Stimulated activated CD4-positive, alpha-beta T cell treated with anti-CD3 and anti-CD28 coated beads, Interleukin-15, amount 100 ng/mL, for 48 hours (primary cell): ENCODE results near the gene BAD.
"Not testable (repeated sequence)": the region's sequence is repeated elsewhere in the genome, so short reads cannot be mapped to it uniquely, and the experiment has no call there.

Experiments used
- DNase-seq, 2 donors: peaks; one replicate each; pipeline ENCODE4 v3.0.0-alpha.2; 2020; ENCODE audit warnings: low read depth in 2 of 2

The BAD gene

GRCh38 chr11:64284048-64284961 lies at the start of gene BAD:
Gene BAD (minus strand): TSS chr11:64284665. CDS start chr11:64284368, 297 bp downstream.
- DNase-seq = peak; percentile 88 to 94

- no peak for DNase-seq
These were observed 49.1 kb upstream of the BAD start for GRCh38 chr11:64333556-64333955.

DNA sequence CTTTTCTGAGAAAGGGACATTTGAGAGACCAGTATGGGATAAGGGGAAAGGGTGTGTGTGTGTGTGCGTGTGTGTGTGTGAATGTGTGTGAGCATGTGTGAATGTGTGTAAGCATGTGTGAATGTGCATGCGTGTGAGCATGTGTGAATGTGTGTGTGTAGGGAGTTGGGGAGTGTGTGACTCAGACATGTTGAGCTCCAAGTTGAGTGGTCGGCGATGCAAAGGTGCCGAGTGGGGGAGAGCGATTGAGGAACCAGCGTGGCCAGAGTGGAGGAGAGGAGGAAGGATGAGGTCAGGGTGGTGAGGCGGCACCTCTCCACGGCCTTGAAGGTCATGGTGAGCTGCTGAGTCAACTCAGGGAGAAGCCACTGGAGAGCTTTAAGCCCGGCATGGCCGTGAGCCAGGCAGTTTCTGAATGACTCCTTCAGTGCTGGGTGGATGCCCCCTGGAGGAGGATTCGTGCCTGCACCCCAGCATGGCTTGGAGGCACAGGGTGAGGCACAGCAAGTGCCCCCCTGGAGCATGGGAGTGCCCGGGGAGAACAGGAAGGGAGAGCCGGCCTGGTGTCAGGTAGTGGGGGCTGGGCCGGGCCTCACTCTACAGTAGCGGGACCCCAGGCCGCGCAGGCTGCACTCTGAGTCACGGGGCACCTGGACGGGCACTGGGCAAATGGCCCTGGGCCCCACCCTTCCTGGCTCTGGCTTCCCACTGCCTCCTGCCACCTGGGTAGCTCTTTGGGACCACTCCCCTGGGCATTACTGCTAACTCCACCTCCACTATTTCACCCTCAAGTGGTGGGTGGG lies 47.3 kb upstream of the BAD start:
- peak; percentile 71 to 77 for DNase-seq

DNA sequence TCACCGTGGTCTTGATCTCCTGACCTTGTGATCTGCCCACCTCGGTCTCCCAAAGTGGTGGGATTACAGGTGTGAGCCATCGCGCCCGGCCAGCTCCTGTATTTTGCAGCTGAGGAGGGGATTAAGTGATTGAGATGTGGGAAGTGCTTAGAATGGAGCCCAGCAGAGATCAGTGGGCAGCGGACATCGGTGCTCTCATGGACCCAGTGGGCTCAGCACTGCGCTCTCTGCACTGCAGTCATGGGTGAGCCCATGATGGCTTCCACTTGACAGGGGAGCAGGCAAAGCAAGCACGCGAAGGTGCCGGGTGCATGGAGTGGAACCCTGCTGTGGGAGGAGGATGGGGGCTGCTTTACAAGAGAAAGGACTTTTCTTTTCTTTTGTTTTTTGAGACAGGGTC lies 46.4 kb upstream of the BAD start:
- DNase-seq = no peak

- DNase-seq = no peak
These were observed 43.5 kb upstream of the BAD start for GRCh38 chr11:64327993-64328392.

DNA sequence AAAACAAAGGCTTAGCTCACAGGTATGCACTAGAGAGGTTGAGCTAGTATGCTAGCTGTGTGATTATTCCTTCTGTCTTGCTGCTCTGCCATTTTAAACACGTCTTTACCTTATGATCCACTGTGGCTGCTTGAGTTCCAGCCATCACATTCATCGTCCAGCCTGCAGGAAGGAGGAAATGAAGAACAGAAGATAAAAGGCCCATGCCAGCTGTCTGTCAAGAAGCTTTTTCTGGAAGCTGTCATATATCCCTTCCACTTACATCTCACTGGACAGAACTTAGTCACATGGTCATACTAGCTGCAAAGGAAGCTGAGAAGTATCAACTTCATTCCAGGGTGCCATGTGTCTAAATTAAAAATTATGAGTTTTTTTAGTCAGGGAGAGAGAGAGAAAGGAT lies 42.9 kb upstream of the BAD start:
- no peak for DNase-seq

DNA sequence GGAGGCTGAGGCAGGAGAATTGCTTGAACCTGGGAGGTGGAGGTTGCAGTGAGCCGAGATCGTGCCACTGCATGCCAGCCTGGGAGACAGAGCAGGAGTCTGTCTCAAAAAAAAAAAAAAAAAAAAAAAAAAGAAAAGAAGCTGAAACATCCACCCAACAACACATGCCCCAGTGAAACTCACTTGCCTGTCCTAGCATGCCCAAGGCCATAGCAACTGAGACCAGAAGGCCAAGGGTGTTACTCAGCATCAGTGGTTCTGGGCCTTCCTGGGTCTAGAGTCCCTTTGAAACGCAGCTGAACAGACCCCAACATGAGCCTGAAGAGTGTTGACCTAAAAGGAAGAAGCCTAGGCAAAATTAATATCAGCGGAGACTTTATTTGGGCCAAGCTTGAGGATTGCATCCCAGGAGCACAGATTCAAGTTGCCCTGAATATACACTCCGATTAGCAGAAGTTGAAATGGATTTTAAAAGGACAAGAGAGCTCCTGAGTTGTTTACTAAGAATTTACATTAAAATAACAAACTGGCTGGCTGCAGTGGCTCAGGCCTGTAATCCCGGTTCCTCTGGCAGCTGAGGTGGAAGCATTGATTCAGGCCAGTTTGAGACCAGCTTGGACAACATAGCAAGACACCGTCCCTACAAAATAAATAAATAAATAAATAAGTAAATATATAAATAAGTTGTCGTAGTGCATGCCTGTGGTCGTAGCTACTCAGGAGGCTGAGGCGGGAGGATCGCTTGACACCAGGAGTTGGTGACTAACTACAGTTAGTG lies 40.4 kb upstream of the BAD start:
- DNase-seq = no peak

- not testable (repeated sequence) for DNase-seq
These were observed 39.5 kb upstream of the BAD start for GRCh38 chr11:64323984-64324383.

GRCh38 chr11:64323373-64323772 lies 38.9 kb upstream of the BAD start:
- DNase-seq = no peak

DNA sequence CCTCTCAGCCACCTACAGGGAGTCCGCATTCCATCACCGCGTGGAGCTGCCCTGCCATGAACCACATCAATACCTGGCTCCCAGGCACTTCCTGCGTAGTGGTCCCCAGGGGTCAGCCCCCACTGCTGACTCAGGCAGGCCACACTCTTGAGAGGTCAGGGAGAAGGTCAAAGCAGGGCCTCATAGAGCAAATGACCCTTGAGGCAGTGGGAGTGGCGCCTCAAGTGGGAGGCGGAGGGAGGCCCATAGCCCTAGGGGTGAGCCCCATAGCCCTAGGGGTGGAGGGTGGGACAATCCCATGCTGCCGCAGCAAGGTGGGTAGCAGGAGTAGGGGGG lies 38.4 kb upstream of the BAD start:
- no peak for DNase-seq

- no peak for DNase-seq
These were observed 37.1 kb upstream of the BAD start for GRCh38 chr11:64321533-64321932.

DNA sequence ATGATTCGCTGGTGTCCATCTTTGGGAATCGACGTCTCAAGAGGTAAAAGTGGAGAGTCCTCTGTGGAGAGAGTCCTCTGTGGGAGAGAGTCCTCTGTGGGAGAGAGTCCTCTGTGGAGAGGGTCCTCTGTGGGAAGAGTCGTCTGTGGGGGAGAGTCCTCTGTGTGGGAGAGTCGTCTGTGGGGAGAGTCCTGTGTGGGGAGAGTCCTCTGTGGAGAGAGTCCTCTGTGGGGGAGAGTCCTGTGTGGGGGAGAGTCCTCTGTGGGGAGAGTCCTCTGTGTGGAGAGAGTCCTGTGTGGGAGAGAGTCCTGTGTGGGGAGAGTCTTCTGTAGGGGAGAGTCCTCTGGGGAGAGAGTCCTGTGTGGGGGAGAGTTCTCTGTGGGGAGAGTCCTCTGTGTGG lies 36.6 kb upstream of the BAD start:
- DNase-seq = no peak

GRCh38 chr11:64320556-64320955 lies 36.1 kb upstream of the BAD start:
- DNase-seq = no peak

DNA sequence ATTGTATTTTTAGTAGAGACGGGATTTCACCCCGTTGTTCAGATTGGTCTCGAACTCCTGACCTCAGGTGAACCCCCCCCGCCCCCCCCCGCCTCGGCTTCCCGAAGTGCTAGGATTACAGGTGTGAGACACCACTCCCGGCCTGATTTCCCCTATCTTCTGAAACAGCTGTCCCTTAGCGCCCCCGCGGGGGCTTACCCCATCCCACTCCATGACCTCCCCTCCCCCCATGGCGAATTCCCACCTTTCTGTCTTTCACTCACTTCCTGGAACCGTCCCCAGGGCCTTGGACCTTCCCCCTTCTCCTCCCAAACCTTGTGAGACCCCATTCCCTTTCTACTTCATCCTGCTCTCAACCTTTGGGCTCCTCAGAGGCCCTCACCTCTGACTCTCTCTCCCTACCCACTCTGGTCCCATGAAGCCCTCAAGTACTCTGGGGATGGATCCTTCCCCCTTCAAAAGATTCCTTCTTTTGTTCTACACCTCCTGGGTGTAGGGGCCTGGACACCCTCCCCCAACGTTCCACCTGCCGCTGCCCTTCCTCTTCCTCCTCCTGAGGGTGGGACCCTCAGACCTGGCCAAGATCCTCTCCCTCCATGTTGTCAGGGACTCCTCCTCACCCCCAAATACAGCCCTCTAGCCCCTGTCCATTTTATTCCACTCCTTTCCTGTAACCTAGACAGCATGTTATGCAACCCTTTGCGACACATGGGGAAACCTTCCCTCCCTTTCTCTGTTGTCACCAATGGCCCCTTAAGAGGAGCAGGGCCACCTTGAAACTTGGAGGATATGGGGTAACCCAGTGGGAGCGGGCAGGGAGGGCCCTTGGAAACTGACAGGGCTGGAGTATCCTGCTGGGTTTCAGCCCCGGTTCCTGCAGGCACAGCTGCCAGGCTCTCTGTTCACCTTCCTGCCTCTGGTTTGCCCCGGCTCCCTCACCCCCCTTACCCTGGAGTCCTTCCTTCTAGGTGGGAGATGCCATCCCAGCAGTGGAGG lies 34.6 kb upstream of the BAD start:
- DNase-seq = no peak

DNA sequence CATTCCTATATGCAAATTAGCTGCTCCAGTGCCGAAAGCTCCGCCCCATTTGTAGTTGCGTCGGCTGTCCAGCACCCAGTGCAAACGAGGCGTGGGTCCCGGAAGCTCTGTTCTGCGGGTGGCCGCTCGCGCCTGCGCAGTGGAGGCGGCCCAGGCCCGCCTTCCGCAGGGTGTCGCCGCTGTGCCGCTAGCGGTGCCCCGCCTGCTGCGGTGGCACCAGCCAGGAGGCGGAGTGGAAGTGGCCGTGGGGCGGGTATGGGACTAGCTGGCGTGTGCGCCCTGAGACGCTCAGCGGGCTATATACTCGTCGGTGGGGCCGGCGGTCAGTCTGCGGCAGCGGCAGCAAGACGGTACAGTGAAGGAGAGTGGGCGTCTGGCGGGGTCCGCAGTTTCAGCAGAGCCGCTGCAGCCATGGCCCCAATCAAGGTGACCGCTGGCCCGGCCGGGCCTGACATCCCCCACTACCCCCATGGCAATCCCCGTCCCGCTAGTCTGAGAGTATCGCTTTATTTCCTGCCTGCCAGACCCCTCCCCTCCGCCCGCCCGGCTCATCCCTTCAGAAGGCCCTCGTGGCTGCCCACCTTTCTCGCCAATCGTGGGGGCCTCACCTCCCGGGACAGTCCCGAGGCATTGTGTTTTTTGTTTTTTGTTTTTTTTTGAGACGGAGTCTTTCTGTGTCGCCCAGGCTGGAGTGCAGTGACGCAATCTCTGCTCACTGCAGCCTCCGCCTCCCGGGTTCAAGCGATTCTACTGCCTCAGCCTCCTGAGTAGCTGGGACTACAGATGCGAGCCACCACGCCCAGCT lies 33.7 kb upstream of the BAD start, which contains the start of gene PRDX5:
Gene PRDX5, plus strand, starts transcription at position 161 of the 805 bp plus-strand sequence. Its CDS starts 95 bp downstream, at position 256.
- peak; percentile 91 to 93 for DNase-seq

GRCh38 chr11:64317325-64317960 lies 33.0 kb upstream of the BAD start, which contains the start of gene TRMT112:
Gene TRMT112 (minus strand): TSS chr11:64317559. CDS start chr11:64317526, 33 bp downstream.
- peak; percentile 92 to 97 for DNase-seq

GRCh38 chr11:64316672-64317324 lies 32.3 kb upstream of the BAD start:
- no peak for DNase-seq

DNA sequence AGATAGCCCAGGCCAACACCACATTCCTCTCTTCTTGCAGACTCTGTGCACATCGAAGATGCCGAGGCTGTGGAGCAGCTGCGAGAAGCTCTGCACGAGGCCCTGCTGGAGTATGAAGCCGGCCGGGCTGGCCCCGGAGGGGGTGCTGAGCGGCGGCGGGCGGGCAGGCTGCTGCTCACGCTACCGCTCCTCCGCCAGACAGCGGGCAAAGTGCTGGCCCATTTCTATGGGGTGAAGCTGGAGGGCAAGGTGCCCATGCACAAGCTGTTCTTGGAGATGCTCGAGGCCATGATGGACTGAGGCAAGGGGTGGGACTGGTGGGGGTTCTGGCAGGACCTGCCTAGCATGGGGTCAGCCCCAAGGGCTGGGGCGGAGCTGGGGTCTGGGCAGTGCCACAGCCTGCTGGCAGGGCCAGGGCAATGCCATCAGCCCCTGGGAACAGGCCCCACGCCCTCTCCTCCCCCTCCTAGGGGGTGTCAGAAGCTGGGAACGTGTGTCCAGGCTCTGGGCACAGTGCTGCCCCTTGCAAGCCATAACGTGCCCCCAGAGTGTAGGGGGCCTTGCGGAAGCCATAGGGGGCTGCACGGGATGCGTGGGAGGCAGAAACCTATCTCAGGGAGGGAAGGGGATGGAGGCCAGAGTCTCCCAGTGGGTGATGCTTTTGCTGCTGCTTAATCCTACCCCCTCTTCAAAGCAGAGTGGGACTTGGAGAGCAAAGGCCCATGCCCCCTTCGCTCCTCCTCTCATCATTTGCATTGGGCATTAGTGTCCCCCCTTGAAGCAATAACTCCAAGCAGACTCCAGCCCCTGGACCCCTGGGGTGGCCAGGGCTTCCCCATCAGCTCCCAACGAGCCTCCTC lies 31.4 kb upstream of the BAD start:
- DNase-seq = not testable (repeated sequence)
